Stimulated activated naive CD4-positive, alpha-beta T cell (primary cell): ENCODE results near the gene ZBED5.

Experiments
- DNase-seq, 6 experiments: peaks; one replicate each; lab custom pipeline; 2025; lab: John Stamatoyannopoulos, UW

Gene ZBED5

GRCh38 chr11:10878408-10879214 is 20.8 kb upstream of the ZBED5 start:
- peak in 3 of 6 experiments; percentile 28 to 73 (median 70) for DNase-seq

DNA sequence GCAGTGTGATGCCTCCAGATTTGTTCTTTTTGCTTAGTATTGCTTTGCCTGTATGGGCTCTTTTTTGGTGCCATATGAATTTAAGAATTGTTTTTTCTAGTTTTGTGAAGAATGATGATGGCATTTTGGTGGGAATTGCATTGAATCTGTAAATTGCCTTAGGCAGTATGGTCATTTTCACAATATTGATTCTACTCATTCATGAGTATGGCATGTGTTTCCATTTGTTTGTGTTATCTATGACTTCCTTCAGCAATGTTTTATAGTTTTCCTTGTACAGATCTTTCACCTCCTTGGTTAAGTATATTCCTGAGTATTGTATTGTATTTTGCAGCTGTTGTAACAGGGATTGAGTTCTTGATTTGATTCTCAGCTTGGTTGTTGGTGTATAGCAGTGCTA is 18.3 kb upstream of the ZBED5 start:
- no peak for DNase-seq

DNA sequence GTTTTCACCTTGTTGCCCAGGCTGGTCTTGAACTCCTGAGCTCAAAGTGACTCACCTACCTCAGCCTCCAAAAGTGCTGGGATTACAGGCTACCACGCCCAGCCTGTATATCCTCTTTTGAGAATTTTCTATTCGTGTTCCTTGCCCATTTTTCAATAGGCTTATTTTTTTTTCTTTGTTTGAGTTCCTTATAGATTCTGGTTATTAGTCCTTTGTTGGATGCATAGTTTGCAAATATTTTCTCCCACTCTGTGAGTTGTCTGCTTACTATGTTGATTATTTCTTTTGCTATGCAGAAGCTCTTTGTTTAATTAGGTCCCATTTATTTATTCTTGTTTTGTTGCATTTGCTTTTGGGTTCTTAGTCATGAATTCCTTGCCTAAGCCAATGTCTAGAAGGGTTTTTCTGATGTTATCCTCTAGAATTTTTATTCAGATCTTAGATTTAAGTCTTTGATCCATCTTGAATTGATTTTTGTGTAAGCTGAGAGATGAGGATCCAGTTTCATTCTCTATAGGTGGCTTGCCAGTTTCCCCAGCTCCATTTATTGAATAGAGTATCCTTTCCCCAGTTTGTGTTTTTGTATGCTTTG is 17.7 kb upstream of the ZBED5 start:
- no peak for DNase-seq

DNA sequence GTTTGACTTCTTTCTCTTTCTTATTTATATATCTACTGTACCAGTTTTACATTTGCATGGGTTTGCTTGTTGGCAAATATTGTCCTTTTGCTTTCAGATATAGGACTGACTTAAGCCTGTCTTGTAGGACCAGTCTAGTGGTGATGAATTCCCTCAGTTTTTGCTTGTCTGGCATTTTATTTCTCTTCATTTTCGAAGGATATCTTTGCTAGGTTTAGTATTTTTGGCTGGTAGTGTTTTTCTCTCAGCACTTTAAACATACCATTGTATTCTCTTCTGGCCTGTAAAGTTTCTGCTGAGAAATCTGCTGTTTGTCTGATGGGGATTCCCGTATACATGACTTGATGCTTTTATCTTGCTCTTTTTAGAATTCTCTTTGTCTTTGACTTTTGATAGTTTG is 14.2 kb upstream of the ZBED5 start:
- no peak for DNase-seq

- no peak for DNase-seq
Observed at GRCh38 chr11:10868352-10868751, 10.5 kb upstream of the ZBED5 start.

DNA sequence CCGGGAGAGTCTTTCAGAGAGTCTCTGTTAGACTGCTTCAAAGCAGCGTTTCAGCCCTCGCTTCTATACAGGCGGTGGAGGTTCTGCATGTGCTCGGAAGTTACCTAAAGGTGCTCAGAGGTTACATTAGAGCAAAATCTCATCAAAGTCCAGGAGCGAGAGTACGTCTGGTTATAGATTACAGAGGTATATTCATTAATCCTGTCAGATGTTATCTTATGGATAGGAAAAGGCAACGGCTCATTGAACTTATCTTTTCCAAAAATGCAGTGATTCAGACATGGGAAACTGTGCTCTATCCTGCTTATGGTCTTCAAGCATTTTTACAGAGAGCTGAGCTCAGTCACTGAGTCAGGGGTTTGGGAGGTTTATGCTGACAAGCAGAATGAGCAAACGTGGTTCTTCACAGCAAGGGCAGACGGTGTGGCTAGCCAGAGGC is 9.1 kb upstream of the ZBED5 start:
- DNase-seq, result no peak

DNA sequence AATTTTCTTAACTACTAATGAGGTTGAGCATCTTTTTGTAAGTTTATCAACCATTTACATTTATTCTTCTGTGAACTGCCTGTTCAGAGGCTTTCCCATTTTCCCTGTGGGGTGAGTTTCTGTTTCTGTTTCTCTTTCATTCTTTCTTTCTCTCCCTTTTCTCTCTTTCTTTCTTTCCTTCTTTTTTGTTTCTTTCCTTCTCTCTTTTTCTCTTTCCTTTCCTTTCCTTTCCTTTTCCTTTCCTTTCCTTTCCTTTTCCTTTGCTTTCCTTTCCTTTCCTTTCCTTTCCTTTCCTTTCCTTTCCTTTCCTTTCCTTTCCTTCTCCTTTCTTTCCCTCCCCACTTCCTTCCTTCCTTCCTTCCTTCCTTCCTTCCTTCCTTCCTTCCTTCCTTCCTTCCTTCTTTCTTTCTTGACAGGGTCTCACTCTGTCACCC is 8.0 kb upstream of the ZBED5 start:
- DNase-seq, result no peak

DNA sequence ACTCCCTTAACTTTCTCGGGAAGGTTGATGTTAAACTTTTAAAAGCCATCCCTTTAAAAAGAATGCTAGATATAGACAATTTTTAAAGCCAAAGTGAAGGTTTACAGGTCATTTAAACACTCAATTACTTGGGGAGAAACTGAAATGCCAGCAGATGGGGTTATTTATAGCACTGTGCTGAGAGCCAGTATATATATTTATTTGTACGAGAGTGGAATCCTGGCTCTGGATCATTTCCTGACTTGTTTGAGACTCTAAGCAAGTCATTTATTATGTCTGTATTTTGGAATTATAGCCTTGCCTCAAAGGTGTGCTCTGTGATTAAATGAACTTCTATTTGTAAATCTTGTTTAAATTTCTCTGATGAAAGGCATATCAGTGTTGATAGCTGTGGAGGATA is 6.8 kb upstream of the ZBED5 start:
- no peak for DNase-seq

GRCh38 chr11:10862446-10862845 is 4.6 kb upstream of the ZBED5 start:
- no peak for DNase-seq

DNA sequence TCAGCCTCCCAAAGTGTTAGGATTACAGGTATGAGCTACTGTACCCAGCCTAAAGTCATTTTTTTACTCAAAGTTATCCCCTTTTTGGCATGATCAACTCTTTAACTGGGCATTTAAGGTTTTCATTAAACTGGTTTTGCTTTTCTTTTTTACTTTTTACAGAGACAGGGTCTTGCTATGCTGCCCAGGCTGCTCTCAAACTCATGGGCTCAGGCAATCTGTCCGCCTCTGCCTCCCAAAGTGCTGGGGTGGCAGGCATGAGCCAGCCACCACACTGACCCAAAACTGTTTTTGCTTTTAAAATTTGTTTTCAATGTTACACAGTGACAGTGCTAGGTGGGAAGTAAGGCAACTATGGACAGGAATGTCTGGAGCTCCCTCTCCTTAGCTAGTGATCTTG is 3.9 kb upstream of the ZBED5 start:
- no peak for DNase-seq

DNA sequence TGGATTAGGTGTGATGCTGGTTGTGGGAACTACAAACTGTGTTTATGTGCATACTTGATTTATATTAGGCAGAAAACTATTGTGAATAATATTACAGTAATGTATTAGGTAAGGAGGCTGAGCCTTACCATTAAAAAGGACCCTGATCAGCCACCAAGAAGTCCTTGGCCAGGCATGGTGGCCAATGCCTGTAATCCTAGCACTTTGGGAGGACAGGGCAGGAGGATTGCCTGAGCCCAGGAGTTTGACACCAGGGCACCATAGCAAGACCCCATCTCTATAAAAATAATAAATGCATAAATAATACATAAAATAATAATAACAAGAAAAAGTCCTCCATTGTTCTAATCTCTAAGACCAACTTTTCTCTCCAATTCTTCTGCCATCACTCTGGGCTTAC is 3.2 kb upstream of the ZBED5 start:
- no peak for DNase-seq

DNA sequence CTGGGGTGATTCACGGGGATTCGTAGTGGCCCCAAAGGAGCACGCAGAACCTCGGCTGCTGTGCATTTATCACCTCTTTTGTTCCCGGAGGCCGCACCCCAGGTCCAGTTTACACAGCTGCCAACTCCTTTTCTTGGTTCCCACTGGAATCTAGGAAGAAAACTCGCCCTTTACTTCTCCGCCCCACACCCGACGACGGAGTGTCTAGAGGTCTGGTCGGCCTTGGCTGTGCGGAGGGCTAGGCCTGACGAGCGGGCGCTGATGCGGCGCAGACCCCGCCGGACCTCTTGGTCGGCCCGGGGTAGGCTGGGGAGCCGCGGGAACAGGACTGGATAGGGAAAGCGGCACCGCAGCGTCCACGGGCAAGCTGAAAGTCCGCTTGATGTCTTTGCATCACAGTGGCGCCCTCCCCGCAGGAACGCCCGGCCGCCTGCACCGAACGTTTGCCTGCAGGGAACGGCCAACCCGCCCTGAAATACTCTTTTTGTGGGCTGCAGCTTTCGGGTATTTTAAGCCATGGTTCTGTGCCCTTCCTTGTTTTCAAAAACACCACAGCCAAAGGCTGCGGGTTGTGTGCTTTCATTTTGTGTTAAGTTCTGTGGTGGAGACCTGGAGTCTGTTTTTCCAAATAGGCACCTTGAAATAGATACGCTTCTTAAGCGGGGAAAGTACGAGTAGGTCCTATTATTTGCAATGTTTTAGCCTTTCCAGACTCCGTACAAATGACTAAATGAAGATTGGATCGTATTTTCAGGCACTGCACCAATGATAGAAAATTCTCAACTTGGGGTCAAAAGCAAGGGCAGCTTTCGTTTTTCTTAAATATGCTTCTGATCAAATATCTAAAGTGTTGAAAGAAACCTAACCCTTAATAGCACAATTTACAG is 829 bp upstream of the ZBED5 start:
- peak in 5 of 6 experiments; percentile 33 to 82 (median 64) for DNase-seq

- peak in 1 of 6 experiments; percentile 47 for DNase-seq
Observed at GRCh38 chr11:10857459-10857708, 469 bp downstream of the ZBED5 start.

DNA sequence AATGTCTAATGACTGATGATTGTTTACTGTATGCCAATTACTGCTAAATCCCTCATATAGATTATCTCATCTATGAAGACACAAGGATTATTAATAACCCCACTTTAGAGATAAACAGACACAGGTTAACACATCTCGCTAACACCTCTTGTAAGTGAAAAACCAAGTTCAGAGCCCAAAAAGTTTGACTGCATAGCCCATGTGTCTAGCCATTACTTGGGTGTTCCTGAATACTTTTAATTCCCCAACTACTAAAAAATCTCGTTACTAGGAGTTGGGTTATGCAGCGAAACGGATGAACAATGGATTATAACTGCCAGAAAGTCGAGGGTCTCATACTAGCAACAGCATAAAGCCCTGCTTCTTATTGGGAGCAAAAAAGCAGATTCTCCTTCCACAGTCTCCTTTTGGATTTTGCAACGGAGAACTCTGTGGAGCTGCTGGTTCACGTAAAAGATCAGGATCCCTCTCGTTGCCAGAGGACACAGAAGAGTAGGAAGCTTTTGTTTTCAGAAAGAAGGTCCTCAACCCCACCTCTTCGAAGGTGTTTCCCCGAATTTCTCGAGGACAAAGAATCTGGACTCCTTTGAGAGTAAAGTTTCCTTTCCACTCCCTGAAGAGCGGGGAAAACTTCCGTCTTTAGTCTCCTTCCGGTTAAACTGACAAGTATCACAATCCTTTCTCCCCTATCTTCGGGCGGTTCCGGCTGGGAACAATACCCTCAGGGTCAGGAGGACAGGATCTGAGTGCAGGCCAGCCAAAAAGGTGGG is 979 bp downstream of the ZBED5 start:
- peak in 3 of 6 experiments; percentile 30 to 71 (median 56) for DNase-seq

DNA sequence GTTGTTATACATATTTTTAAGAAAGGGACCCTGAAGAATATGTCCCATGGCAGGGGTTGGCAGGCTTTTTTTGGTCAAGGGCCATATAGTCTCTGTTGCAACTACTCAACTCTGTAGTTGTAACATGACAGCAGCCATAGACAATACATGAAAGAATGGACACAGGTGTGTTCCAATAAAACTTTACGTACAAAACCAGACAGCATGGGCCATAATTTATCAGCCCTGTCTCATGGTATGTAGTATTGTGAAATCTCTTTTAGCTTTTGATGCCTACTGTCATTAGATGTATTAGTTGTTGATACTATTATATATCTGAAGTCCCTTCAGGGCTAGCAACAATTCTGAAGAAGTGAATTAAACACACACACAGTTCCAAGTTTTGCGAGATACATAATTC is 2.6 kb downstream of the ZBED5 start:
- DNase-seq, result no peak

- DNase-seq, result no peak
Observed at GRCh38 chr11:10847960-10848860, 9.6 kb downstream of the ZBED5 start.

- no peak for DNase-seq
Observed at GRCh38 chr11:10846660-10847059, 11.2 kb downstream of the ZBED5 start.

- no peak for DNase-seq
Observed at GRCh38 chr11:10845589-10845988, 12.3 kb downstream of the ZBED5 start.

- no peak for DNase-seq
Observed at GRCh38 chr11:10844796-10845195, 13.1 kb downstream of the ZBED5 start.

- DNase-seq, result no peak
Observed at GRCh38 chr11:10844356-10844755, 13.5 kb downstream of the ZBED5 start.

DNA sequence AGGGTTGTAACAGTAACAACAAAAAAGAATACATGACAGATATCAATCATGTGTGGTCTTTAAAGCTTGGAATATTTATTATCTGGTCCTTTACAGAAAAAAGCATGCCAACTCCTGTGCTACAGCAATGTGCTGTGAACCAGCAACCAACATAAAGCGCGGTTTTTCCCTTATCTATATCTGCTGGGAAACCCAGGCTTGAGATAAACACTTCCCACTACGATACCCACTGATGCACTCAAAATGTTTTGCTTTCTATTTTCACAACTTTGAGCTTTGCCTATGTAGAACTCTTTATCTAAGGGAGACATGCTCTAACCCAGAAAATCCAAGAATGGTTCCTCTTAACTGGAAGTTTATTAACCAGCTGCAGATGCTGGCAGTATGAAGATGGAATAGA is 19.0 kb downstream of the ZBED5 start:
- DNase-seq, result no peak
